HG02970 (cell line): ENCODE measurements around the gene KRT2.

Experiments used
- ATAC-seq: cut with Tn5 transposase; IDR thresholded peaks from one replicate; pipeline ENCODE4 v1.9.1; 2021; ENCODE audit warnings: mild to moderate bottlenecking, moderate library complexity, moderate number of reproducible peaks; ENCODE audit not compliant: unreplicated experiment, low FRiP score

Gene KRT2

DNA sequence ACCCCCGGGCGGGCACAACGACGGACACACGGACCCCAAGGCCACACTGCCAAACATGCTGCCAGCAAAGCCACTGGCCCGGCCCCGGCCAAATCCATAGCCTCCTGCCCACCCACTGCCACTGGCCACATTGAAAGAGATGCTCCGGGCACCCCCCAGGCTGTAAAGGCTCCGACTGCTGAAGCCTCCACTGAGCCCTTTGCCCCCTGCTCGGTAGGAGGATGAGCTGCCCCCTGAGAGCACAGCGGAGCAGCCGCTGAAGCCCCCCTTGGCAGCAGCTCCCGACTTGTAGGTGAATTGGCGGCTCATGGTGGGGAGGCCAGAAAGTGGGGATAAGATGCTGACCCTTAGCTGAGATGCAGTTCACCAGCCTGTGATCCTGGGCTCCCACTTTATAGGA, 33.8 kb downstream of the KRT2 start, which contains the start of gene KRT73:
Gene KRT73 (minus strand): TSS at position 344 of the 400 bp plus-strand sequence. CDS start 35 bp downstream, at position 309.
- ATAC-seq: no peak

DNA sequence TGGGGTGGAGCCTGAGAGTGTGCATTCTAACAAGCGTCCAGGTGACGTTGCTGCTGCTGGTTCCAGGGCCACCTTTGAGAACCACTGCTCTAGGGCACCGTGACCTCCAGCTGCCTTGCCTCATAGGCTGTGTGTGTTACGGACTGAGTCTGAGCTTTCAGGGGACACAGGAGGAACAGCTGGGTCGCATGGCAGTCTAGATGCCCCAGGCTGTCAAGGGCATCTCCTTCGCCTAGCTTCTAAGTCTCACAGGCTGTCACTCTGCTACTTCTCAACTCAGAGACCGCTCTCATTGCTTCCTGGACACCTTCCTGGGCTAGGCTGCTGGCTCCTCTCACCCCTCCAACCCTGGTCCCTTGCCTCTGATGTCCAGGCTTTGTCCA, 34.6 kb downstream of the KRT2 start:
- ATAC-seq: no peak

DNA sequence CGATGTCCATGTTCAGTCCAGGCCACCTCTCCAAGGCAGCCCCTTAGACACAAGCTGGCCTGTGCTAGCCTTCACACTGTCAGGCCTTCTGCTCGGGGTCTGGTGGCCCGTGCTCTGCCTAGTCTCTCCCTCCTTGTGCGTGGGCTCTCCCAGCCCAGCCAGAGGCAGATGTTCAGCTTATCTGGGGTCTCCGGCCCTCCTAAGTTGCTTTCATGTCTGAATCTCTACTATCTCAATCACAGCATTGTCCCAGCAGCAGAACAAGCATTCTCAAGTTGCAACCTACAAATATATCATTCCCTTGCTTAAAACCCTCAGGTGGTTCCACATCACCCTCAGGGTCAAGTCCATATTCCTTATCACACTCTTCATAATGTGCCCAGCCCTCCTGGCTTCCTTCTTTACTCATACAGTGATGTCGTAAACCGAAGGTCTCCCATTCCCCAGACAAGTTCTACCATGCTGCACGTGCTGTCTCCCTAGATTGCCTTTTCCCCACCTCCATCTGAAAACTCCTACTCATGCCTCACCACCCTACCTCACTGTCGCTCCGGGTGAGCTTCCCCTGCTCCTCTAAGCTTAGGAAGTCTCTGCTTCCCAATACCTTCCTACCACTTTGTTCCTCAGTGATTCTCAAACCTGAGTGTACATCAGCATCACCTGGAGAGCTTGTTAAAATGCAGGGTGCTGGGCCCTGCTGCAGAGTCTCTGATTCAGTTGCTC, 35.2 kb downstream of the KRT2 start:
- ATAC-seq: no peak

DNA sequence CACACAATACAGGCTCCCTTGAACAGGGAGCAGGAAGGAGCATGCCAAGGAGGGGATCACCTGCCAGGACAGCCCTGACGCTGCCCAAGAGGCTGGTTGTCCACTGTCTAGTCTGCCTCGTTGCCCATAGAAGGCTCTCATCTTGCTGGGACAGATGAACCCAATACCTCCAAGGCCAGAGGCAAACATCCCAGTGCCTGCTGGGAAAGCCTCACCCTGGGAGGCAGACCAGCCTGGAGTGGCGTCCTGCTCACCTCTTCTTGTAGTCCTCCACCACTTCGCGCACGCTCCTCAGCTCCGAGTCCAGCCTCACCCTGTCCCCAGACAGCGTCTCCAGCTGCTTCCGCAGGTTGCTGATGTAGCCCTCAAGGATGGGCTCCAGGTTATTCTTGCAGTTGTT, 36.1 kb downstream of the KRT2 start:
- ATAC-seq: no peak

DNA sequence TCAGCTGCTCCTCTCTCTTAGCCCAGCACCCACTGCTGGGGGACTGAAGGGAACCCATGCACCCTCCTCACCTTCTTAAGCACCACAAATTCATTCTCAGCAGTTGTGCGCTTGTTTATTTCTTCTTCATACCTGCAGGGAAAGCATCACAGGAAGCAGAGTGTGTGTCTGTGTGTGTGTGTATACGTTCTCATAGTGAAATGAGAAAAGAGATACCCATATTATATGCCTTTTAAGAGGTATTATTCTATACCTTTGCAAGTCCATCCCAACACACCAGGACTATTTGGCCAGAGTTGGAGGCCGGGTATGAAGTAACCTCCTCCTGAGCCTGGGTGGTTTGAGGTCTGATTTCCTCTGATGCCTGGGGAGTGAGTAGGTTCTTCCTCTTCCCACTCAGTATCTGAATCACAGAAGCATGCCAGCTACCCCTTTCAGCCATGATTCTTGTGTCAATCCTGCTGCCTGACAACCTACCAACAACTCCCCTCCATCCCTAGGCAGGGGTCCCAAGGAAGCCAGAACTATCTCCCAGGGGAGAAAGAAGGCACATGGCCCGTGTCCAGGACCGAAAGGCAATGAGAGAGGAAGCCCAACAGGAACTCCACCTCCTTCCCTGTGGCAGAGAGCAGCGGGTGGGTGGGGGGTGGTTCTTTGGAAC, 36.7 kb downstream of the KRT2 start:
- ATAC-seq: no peak

DNA sequence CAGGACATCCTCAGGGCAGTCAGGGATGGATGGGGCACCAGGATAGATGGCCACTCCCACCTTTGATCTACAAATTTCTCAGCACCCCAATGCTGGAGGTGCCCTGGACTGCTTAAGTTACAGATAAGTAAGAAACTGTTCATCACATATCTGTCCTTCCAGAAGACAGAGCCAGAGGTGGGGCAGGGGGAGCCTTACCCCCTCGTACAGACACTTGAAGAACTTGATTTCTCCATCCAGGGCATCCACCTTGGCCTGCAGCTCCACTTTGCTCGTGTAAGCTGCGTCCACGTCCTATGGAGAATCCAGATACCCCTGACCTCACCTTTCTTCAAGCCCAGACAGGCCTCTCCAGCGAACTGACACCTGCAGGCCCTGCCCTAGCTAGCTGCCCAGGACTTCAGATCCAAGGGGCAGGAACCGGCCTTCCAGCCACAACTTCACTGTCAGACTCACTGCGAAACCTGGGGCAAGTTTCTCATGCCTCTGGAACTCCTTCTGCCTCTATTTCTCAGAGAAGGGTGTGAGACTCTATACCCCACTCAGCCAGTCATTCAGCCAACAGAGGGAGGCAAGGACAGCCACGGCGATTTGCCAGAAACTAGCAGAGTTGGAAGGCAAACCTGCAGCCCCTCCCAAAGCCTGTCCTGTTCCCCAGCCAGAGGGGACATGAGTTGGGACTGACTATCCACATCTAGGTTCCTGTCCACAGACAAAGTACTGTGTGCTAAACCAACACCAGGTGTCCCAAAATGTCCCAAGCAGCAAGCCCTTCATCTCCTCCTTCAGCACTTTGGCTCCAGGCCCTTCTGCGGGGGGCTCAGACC, 37.4 kb downstream of the KRT2 start:
- ATAC-seq: no peak

DNA sequence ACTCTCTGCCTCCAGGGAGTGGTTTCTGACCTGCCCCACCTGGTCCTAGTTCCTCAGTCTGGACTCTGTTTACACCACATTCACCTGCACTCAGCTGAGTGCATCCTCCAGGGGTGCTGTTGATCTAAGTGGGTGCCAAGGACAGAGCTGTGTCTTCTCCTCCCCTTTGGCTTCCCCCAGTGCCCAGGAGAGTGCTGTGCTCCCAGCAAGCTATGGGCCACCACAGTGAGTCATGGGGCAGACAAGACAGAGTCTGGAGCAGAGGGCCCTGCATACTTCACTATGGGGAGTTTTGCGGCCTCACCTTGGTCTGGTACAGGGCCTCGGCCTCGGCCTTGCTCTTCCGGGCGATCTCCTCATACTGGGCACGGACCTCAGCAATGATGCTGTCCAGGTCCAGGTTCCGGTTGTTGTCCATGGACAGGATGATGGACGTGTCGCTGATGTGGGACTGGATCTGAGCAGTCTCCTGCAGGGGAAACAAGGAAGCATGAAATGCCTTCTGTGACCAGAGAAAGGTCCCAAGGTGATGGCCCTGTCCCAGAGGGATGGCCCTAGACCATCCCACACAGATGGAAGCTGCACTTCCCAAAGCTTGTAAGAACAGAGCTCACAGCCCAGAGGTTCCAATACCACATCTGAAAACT, 38.5 kb downstream of the KRT2 start:
- no peak for ATAC-seq

DNA sequence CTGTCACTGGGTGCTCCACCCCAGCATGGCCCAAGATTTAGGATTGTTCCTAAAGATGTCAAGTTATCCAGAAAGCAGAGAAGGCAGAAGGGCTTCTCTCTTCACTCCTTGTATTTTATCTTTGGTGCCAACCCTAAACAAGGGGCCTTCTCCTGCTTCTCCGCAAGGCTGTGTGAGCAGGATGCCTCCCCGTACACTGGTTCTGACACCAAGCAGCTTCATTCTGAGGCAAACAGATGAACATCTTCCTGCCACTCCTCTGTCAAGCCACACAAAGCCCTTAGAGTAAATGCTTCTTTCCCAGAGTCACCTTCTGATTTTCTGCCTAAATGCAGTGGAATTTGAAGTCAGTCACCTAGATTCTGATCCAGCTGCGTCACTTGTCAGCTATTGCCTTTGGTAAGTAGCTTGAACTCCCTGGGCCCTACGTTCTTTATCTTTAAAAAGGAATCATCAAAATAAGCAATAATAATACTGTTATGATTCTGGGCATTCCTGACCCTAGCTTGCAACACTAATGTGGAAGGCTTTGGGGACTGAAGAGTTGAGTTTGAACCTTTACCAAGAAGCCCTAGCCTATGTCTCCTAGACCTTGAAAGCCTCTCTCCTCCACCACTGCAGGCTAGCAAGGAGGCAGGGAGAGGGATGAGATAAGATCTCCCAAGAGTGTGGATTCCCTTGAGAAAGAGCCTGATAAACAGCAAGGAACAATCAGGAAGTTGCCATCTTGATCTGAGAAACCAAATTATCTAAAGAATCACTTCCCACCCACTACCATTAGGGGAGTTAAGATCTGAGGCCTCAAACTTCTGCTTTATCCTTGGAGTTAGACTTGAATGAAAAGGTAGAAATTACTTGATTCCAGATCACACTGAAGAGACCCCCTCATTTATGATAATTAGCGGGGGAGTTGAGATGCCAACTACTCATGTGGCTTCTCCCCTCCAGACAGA, 39.3 kb downstream of the KRT2 start:
- ATAC-seq: no peak

DNA sequence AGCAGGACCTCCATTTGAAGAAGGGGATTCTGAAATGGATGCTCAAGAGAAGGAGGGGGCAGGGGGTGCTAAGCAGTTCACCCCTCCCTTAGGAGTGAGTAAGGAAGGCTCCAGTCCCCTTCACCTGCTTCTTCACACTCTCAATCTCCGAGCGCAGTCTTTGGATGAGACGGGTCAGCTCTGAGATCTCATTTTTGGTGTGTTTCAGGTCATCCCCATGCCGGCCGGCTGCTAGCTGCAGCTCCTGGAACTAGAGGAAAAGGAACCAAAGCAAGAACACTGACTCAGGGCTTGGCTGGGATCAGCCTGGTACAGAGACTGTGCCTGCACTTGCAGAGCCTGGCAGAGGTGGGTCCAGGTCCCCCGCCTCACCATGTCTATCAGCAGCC, 40.9 kb downstream of the KRT2 start:
- ATAC-seq: no peak

DNA sequence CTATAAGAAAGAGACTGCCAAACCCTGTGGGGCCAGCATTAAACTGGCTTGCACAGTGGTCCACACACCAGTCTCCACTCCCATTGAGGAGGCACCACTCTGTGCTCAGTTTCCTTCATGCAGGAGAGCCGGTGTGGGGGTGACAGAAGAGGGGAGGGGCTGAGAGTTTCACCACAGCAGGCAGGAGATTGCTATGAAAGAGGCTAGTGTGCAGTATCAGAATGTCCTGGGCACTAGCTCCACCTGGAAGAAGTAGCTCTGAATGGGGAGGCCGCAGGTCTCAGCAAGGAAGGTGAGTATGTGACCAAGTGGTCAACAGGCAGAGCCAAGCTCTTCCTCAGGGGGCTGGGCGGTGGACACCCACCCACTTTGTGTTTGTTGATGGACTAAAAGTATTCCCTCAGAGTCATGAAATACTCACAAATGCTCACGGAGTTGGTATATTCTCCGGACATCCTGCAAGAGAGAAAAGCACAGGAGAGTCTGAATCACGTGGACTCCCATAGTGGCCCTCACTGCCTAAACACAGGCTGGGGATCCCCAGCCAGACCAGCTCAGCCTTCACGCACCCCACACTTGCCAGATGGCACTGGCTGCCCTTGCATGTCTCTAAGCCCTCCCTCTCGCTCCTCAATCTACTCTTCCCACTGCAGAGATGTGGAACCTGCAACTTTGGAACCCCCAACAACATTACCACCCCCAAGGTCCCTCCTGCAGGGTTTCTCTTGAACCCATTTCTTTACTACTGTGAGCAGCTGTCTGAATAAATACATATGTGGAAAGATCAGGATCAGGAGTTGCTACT, 43.0 kb downstream of the KRT2 start:
- no peak for ATAC-seq

DNA sequence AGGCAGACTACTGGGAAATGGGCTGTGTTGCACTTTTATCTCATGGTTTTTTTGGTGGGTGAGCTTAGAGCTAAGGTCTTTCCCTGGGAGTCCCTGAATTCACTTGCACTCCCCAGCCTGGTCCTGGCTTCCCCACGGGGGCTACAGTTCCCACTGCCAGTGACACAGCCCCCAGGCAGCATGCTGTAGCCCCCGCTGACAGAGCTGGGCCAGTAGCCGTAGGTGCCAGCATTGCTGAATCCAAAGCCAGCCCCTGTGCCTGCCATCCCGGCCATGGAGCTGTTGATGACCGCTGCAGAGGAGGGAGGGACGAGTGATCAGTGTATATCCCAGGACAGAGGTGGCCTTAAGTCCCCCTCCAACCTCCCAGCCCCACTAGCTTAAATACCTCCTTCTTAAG, 43.9 kb downstream of the KRT2 start:
- ATAC-seq: no peak

DNA sequence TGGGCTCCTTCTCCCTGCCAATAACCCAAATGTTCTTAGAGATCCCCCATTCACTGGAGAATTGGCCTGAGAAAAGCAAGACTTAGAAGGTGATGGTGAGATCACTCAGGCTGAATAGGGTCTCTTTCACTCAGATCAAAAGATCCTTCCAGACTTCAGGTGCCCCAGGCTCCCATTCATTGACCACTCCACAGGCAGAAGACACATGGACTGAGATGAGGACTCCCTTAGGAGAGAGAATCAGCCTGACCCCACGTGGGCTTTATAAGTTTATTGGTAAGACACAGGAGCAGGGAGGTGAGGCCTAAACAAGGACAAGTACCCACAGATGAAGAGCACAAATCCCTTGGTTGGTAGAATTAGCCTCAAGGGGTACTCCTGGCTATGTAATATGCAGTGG, 44.7 kb downstream of the KRT2 start:
- no peak for ATAC-seq

DNA sequence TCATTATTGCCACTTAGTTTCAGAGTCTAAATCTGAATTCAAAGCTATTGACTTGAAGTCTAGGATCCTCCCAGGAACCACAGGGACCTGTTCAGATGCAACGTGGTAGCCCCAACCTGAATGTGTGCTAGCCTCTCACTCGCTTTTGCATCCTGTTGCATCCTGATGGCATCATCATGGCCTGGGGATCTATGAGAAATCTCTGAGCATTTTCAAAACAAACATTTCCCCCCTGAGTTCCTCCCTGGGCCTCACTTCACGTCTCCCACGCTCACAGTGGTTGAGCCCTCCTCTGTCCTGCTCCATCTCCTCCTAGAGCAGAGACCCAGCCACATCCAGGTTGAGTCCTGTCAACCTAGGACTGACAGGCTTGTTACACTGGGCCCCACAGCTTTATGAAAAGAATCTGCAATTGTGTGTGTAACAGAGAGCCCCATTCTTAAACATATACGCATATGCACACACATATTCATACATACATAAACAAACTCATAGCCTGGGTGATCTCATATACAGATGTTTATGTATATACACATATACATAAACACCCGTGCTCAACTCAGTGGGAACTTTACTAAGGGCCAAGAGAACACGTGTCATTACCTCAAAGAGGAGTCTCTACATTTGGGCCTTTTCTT, 45.3 kb downstream of the KRT2 start:
- no peak for ATAC-seq

DNA sequence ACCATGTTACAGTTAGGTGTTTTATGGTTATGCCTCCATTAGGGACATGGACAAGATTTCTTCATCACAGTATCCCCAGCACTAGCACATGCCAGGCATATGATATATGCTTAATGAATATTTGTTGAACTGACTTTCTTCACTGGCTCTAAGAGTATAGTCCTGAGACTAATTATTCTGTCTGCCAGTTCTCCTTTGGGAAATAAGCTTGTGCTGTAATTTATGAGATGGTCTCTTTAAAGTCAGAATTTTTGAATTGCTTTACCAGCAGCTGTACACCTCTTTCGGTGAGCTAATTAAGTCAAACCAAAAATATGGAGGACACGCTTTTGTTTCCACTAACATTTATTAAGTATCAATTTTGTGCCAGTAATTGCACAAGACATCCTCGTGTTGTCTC, 45.9 kb downstream of the KRT2 start:
- no peak for ATAC-seq

DNA sequence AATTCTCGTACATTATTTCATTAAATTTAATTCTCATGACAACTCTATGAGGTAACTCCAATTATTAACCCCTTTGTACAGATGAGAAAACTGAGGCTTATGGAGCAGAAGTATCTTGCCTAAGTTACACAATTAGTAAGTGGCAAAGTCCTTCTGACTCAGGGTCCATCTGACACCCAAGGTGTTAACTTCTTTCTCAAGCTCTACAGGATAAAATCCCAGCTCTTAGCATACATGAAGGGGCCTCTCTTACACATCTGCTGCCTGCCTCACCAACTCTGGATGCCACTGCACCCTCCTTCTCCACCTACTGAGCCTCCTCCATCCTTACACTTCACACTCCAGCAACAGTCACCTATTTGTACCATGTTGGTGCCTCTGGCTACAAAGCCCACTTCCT, 46.5 kb downstream of the KRT2 start:
- no peak for ATAC-seq

DNA sequence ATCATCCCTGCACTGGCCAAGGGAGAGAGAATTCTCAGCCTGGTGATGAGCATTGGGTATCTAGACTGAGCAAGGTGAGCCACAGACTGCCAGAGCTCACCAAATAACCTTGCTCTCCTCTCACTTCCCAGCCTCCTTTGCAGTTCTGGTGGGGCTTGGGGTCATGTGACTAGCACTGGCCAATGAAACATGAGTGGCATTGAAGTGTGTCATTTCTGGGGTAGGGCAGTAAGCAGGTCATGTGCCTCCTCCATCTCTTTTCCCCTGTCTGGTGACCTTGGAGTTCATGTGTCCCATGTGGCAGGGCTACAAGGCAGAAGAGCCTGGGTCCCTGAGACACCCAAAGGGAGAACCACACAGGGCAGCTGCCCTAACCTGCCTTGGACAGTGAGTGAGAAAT, 47.2 kb downstream of the KRT2 start:
- no peak for ATAC-seq

DNA sequence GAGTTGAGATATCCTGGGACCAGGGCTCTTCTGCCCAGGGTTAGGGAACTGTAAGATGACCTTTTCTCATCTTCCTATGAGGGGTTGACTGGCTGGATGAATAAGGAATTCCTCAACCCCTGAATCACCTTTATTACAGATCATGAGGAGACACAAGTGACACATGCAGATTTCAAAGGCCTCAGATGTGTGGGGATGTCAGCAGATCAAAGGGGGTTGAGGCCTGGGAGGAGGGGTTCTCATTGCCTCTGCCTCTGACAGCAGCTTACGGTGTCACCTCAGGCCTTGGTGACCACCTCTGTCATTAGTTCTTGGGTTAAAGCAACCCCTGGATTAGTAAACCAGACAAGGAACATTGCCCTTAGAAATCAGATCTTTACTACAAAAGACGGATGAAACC, 48.7 kb downstream of the KRT2 start:
- ATAC-seq: no peak

DNA sequence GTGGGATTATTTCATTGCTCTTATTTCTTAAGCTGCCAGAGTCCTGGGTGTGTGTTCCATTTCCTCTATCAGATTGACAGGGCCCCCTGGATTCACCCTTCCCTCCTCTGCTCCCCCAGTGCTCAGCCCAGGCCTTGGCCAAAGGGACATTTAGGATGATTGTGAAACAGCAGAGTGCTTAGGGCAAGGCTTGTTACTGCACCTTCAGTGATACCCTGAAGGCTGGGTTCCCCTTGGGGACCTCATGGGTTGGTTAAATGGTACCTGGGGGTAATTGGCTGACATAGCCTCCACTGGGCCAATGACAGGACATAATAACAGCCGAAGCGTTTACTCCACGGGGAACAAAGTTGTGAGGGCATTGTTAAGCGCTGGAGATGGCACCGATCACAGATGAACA, 49.5 kb downstream of the KRT2 start:
- ATAC-seq: no peak

DNA sequence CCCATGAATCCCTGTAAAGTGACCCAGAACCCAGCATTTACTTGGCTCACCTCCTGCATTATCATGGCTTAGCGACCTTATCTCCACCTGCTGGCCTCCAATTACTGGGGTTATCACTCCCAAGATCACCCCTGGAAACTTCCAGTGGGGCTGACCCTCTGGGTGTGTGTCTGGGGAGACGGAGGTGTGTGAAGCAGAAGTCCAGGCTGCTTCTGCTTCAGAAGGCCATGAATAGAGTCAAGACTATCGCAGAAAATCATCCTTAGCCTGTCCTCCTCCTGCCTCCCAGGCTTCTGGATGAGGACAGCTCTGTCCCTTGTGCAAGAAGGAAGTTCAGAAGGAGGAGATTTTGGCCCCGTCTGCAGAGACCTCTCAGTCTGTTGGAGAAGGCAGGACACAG, 50.3 kb downstream of the KRT2 start:
- no peak for ATAC-seq
